NCI-H510A treated with DMSO at 0.1 percent for 48 hours (cell line): ENCODE data around the gene VENTX.

ENCODE experiments used
- DNase-seq: peaks from one replicate; lab custom pipeline; 2025; lab: John Stamatoyannopoulos, UW

VENTX gene

DNA sequence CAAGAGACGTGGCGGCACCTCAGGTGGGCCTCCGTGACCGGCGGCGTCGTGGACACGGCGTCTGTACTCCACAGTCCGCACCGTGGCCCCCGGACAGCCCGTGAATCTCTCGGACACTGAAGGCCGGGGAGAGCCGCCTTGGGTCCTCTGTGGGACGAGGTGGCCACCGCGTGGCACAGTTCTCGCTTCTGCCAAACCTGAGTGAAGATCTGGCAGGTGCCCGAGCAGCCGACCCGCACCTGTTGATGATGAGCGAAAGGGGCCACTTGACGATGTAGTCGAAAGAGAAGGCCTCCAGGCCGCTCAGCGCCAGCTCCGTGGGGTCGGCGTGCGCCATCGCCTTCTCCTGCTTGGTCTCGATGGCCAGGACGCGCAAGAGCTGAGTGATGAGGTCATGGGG is 47.6 kb downstream of the VENTX start:
- no peak for DNase-seq

DNA sequence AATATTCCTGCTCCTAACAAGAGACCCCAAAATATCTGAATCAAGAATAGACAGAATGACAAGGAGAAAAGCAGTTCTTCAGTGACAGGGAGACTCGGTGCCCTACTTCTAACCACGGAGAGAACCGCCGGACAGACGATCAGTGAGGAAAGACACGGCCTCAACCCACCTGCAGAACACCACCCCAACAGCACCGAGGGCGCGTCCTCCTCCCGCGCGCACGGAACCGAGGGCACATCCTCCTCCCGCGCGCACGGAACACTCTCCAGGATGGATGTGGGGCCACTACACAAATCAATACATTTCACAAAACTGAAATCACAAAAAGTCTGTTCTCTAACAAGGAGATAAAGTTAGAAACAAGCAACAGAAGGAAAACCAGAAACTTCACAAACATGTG is 48.7 kb downstream of the VENTX start:
- no peak for DNase-seq

DNA sequence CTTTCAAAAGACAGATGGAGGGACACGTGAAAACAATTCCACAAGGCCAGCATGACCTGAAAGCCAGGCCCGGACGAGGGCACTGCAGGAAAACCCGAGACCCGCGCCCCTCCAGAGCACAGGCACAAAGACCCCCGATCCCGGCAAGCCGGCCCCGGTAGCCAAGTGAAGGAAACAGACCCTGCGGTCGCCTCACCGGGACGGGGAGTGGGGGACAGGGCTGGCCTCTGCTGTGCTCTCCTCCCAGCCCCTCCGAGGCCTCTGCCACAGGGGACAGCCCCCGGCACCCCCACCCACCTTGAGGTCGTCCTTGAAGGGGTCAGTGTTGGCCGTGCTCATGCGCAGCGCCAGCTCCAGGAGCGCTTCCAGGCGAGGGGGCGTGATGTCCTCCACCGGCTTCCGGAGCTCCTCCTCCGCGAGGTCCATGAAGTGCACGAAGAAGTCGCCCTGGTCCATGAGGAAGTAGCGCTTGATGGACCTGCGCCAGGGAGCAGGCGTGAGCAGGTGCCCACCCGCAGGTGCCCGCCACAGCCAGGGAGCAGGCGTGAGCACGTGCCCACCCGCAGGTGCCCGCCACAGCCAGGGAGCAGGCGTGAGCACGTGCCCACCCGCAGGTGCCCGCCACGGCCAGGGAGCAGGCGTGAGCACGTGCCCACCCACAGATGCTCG is 50.3 kb downstream of the VENTX start:
- no peak for DNase-seq

DNA sequence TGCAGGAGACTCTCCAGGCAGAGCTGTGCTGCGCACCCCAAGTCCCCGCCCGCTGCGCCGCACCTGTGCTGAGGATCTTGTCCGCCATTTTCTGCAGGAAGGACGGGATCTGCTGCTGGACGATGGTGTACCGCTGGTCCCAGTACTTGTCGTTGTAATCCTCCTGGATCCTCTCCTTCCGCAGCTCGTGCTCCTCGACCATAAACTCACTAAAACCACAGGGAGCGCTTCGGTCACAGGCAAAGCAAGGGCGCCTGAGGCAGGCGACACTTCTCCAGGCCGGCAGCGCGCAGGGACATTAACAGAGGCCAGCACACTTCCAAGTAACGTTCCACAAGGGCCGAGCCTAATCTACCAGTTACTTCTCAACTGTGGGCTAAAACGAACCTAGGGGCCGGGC is 52.1 kb downstream of the VENTX start:
- DNase-seq = no peak
